Raji (cell line): ENCODE data around the gene PLEKHM3.

Source experiments
- POLR2A ChIP-seq: IDR thresholded peaks from 2 replicates; pipeline ENCODE4 v1.6.1; 2011; ENCODE audit warnings: low read depth, low read length, control low read depth; ENCODE audit not compliant: insufficient read depth

PLEKHM3 gene

GRCh38 chr2:207983641-207984042 is 41.7 kb downstream of the PLEKHM3 start:
- TF ChIP-seq POLR2A, result no peak

DNA sequence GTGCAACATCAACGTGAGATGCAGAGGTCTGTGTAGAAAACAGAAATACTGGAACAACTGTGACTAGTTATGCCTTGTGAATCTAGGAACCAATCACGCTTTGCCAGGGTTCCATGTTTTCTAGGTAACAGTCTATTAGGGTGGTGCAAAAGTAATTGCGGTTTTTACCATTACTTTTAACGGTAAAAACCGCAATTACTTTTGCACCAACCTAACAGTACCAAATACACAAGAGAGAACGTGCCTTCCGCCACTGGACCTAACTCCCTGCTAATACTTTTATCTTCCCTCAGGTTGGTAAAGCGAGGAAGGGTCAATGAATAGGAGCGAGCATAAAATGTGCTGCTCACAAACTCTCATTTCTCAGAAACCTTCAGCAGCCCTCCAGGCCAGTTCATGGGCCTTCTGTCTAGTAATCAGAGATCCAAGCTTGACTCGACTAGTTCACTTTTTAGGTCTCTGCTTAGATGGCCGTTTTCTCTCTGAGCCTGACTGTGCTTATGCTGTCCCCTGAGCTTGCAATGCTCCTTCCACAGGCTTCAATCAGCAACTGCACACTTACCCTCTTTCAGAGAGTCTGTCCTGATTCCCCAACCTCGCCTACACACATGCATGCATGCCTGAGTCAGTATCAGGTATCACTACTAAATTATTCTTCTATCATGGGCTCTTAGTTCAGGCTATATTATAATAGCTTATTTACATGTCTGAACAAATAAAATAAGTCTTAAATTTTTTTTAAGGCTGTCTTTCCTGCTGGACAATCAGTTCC is 47.0 kb downstream of the PLEKHM3 start:
- TF ChIP-seq POLR2A, result no peak

- TF ChIP-seq POLR2A, result no peak
These were observed 49.4 kb downstream of the PLEKHM3 start for GRCh38 chr2:207975921-207976320.

- TF ChIP-seq POLR2A, result no peak
These were observed 51.1 kb downstream of the PLEKHM3 start for GRCh38 chr2:207974216-207974605.

GRCh38 chr2:207970826-207971180 is 54.5 kb downstream of the PLEKHM3 start:
- TF ChIP-seq POLR2A, result no peak

GRCh38 chr2:207970147-207970825 is 55.0 kb downstream of the PLEKHM3 start:
- TF ChIP-seq POLR2A, result no peak

GRCh38 chr2:207969249-207969648 is 56.1 kb downstream of the PLEKHM3 start:
- no peak for TF ChIP-seq POLR2A

- no peak for TF ChIP-seq POLR2A
These were observed 58.2 kb downstream of the PLEKHM3 start for GRCh38 chr2:207967121-207967520.

DNA sequence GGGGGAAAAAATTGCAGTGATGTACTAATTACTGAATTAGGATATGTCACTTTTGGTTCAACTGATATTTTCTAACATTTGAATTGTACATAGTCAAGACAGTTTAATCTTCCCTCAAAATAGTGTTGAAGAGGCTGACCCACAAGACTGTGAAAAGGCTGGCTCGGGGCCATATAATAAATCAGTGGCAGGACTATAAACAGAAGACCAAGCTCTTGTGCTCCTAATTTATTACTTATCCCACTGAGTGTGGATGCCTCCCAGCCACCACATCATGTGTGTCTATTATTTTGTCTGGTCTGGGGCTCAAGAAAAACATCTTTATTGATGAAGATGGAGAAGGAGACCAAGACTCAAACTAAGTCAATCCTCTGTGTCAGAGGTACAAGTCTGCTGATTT is 64.4 kb downstream of the PLEKHM3 start:
- no peak for TF ChIP-seq POLR2A

DNA sequence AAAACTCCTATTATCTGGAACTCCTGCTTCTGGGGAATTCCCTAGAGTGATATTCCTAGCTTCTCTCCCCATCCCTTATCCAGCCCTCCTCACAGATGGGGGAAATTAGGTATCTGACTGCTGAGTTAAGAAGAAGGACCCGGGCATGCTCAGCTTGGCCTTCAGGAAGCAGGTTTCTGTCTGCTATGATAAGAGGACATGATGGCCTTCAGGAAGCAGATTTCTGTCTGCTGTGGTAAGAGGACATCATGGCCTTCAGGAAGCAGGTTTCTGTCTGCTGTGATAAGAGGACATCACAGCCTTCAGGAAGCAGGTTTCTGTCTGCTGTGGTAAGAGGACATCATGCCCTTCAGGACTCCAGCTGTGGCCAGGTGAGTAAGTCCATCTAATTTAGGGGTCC is 65.2 kb downstream of the PLEKHM3 start:
- TF ChIP-seq POLR2A, result no peak

GRCh38 chr2:207956771-207957170 is 68.6 kb downstream of the PLEKHM3 start:
- TF ChIP-seq POLR2A, result no peak

GRCh38 chr2:207955456-207955855 is 69.9 kb downstream of the PLEKHM3 start:
- no peak for TF ChIP-seq POLR2A

- TF ChIP-seq POLR2A, result no peak
These were observed 72.0 kb downstream of the PLEKHM3 start for GRCh38 chr2:207953354-207953753.

DNA sequence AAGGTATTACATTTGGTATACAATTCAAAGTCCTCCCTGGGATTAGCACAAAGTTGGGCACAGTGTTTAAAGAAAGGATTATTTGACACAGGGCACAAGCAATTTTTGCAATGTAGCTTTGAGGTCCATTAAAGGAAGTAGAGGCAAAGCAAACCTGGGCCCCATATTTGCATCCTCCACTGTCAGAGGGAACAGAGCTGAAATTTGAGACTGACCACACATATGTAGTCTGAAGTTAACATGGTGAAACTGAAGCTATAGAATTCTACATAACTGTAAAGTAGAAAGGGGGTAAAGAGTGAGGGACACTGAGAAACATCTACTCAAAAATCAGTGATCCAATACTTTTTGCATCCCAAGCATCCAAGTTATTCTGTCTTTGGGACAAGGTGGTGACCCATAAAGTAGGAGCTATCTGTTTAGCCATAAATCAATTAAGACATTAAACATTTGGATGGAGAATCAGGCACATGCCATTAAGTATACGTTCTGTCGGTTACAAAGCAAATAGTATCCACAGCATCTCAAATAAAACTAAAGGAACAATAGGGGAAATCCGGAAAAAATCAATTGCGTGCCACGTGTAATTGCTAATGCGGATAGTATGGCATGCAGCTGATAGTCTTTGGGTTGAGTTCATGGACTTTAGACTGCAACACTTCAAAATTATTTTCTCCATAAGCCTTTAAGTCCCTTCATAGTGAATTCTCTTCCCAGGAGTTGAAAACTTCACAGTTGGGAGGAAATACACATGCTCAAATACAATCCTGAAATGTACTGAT is 72.6 kb downstream of the PLEKHM3 start:
- no peak for TF ChIP-seq POLR2A

- TF ChIP-seq POLR2A, result no peak
These were observed 73.4 kb downstream of the PLEKHM3 start for GRCh38 chr2:207951734-207952470.
